ENCODE results near the gene MILR1.

The MILR1 gene

DNA sequence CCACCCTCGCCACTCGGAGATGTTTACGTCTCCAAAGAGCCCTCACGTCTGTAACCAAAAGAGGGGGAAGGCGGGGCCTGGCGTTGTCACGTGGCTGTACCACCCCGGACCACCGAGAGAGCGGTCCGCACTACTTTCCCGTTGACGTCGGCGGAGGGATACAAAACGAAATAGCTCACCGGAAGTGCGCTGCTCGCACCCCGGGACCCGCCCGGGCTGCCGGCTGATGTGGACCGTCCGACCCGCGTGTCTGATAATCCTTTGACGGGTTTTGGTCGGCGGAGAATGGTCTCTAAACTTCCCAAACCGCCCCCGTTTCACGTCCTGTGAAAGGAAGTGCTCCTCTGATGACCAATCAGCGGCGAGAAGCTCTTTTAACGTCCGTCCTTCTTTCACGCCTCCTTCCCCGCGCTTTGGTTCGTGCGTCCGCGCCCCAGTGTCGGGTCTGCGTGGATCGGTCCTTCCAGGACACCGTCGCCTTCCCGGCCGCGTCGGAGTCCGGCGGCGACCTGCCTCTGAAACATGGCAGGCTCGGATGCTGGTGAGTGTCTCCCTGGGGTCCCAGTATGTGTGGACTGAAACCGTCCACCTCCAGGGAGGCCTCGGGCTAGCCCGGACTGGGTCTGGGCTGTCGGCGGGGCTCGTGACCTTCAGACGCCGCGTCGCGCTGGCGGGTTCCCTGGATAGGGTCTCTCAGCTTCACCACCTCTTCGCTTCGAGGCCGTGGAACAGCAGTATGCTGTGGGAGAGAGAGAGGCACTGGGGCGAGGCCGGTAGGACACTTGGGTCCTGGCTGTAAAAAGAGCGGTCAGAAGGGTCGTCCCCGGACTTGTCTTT lies 57.9 kb downstream of the MILR1 start, which contains the start of gene CEP95 (continued):
- TF ChIP-seq, protein P1, sequence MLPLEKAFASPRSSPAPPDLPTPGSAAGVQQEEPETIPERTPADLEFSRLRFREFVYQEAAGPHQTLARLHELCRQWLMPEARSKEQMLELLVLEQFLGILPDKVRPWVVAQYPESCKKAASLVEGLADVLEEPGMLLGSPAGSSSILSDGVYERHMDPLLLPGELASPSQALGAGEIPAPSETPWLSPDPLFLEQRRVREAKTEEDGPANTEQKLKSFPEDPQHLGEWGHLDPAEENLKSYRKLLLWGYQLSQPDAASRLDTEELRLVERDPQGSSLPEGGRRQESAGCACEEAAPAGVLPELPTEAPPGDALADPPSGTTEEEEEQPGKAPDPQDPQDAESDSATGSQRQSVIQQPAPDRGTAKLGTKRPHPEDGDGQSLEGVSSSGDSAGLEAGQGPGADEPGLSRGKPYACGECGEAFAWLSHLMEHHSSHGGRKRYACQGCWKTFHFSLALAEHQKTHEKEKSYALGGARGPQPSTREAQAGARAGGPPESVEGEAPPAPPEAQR (tag by site-specific recombination; IDR thresholded peaks at IDR 0.05), result 0 out of 2 replicates have a peak, but pooled peaks have one; percentile 53
- TF ChIP-seq ZNF664 (tag by site-specific recombination; IDR thresholded peaks at IDR 0.05) (no peak), ZNF596 (tag by site-specific recombination; IDR thresholded peaks at IDR 0.05) (no peak), ZBTB21 (tag by site-specific recombination; IDR thresholded peaks at IDR 0.05) (peak; percentile 80), ZXDB (tag by site-specific recombination; IDR thresholded peaks at IDR 0.05) (peak; percentile 94), ZNF624 (tag by site-specific recombination; IDR thresholded peaks at IDR 0.05) (no peak), YY2 (tag by site-specific recombination; IDR thresholded peaks at IDR 0.05) (no peak), KLF16 (tag by site-specific recombination; IDR thresholded peaks at IDR 0.05) (peak; percentile 62), ZNF48 (tag by site-specific recombination; IDR thresholded peaks at IDR 0.05) (no peak), ZNF114 (tag by site-specific recombination; IDR thresholded peaks at IDR 0.05) (no peak), ZNF571 (tag by site-specific recombination; IDR thresholded peaks at IDR 0.05) (no peak), SP2 (tag by site-specific recombination; IDR thresholded peaks at IDR 0.05) (peak; percentile 81), KLF10 (tag by site-specific recombination; IDR thresholded peaks at IDR 0.05) (peak; percentile 66), ZNF626 (tag by site-specific recombination; IDR thresholded peaks at IDR 0.05) (0 out of 2 replicates have a peak, but pooled peaks have one; percentile 48), ZNF16 (tag by site-specific recombination; IDR thresholded peaks at IDR 0.05; ENCODE audit: low read depth) (no peak), KLF9 (tag by site-specific recombination; IDR thresholded peaks at IDR 0.05; ENCODE audit: low read depth) (peak; percentile 82; the same call in 1 of the 2 replicates), FEZF1 (tag by site-specific recombination; IDR thresholded peaks at IDR 0.05) (no peak), ZNF792 (tag by site-specific recombination; IDR thresholded peaks at IDR 0.05) (no peak), HOXD13 (CRISPR knock-in tag; IDR thresholded peaks at IDR 0.05; ENCODE audit: borderline replicate concordance) (peak; percentile 39; the same call in 1 of the 2 replicates), ZNF292 (tag by site-specific recombination; IDR thresholded peaks at IDR 0.05; ENCODE audit: borderline replicate concordance, low read depth) (no peak), ZNF324 (tag by site-specific recombination; IDR thresholded peaks at IDR 0.05) (peak; percentile 91), ZNF398 (tag by site-specific recombination; IDR thresholded peaks at IDR 0.05) (peak; percentile 52), KLF1 (tag by site-specific recombination; IDR thresholded peaks at IDR 0.05) (peak; percentile 25; the same call in 1 of the 2 replicates), ZNF132 (tag by site-specific recombination; IDR thresholded peaks at IDR 0.05; ENCODE audit: borderline replicate concordance) (no peak), ZNF341 (tag by site-specific recombination; IDR thresholded peaks at IDR 0.05; ENCODE audit: low read depth) (peak; percentile 68), ZNF621 (tag by site-specific recombination; IDR thresholded peaks at IDR 0.05) (no peak), ZNF221 (tag by site-specific recombination; IDR thresholded peaks at IDR 0.05; ENCODE audit: borderline replicate concordance) (no peak), ZNF146 (tag by site-specific recombination; IDR thresholded peaks at IDR 0.05) (peak; percentile 47; the same call in 1 of the 2 replicates), ZFHX2 (tag by site-specific recombination; conservative IDR thresholded peaks at IDR 0.05) (no peak; the same call in none of the 2 replicates), ZNF37A (tag by site-specific recombination; IDR thresholded peaks at IDR 0.05) (no peak), GFI1B (tag by site-specific recombination; IDR thresholded peaks at IDR 0.05) (no peak)
- TF ChIP-seq, protein P2, sequence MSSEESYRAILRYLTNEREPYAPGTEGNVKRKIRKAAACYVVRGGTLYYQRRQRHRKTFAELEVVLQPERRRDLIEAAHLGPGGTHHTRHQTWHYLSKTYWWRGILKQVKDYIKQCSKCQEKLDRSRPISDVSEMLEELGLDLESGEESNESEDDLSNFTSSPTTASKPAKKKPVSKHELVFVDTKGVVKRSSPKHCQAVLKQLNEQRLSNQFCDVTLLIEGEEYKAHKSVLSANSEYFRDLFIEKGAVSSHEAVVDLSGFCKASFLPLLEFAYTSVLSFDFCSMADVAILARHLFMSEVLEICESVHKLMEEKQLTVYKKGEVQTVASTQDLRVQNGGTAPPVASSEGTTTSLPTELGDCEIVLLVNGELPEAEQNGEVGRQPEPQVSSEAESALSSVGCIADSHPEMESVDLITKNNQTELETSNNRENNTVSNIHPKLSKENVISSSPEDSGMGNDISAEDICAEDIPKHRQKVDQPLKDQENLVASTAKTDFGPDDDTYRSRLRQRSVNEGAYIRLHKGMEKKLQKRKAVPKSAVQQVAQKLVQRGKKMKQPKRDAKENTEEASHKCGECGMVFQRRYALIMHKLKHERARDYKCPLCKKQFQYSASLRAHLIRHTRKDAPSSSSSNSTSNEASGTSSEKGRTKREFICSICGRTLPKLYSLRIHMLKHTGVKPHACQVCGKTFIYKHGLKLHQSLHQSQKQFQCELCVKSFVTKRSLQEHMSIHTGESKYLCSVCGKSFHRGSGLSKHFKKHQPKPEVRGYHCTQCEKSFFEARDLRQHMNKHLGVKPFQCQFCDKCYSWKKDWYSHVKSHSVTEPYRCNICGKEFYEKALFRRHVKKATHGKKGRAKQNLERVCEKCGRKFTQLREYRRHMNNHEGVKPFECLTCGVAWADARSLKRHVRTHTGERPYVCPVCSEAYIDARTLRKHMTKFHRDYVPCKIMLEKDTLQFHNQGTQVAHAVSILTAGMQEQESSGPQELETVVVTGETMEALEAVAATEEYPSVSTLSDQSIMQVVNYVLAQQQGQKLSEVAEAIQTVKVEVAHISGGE (tag by site-specific recombination; conservative IDR thresholded peaks at IDR 0.05; ENCODE audit: low read depth), result peak; percentile 94
- TF ChIP-seq, protein P3, sequence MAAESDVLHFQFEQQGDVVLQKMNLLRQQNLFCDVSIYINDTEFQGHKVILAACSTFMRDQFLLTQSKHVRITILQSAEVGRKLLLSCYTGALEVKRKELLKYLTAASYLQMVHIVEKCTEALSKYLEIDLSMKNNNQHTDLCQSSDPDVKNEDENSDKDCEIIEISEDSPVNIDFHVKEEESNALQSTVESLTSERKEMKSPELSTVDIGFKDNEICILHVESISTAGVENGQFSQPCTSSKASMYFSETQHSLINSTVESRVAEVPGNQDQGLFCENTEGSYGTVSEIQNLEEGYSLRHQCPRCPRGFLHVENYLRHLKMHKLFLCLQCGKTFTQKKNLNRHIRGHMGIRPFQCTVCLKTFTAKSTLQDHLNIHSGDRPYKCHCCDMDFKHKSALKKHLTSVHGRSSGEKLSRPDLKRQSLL (tag by site-specific recombination; IDR thresholded peaks at IDR 0.05), result no peak
